Endothelial cell of umbilical vein (primary cell): ENCODE measurements around the gene HTRA3. TPM values are rescaled to one million over a fixed set of nuclear protein-coding genes. Genes with fewer than 3 reads are reported as not detected.

Experiments used
- BruUV-seq: library from RNA; stranded (reverse); fragments of 400-500 nt; replicated peaks from 2 replicates; lab custom pipeline; 2021; lab: Mats Ljungman, UMichigan
- CTCF ChIA-PET: fragments of 300-600, 350-600 bp; sonication (Branson Sonifier 250); formaldehyde crosslinking; loops from one replicate; lab custom pipeline; 2021; ENCODE audit warnings: antibody characterized with exemption, inconsistent platforms; lab: Charles Lee
- POLR2A ChIA-PET: fragments of 300-600, 350-600 bp; sonication (Branson Sonifier 250); formaldehyde crosslinking; loops from one replicate; lab custom pipeline; 2021; ENCODE audit warnings: antibody characterized with exemption, inconsistent platforms; lab: Charles Lee
- DNase-seq: peaks from one replicate; pipeline ENCODE4 v3.0.0-alpha.2; 2011; ENCODE audit warnings: low read depth, low spot score
- FAIRE-seq: peaks from 2 replicates; lab custom pipeline; 2011; peaks lifted over from hg19 to GRCh38; lab: Jason Lieb, UNC
- H2AFZ ChIP-seq: 2 replicates; pipeline ENCODE4 v1.6.0; 2012; ENCODE audit warnings: low read depth, low read length, control low read depth, inconsistent platforms
- H3K27ac ChIP-seq: 2 replicates; pipeline ENCODE4 v1.5.1; 2011; ENCODE audit warnings: low read depth, mild to moderate bottlenecking, control low read depth, low read length, moderate library complexity; ENCODE audit not compliant: insufficient read depth
- H3K27me3 ChIP-seq, 2 experiments: 2 replicates each; pipeline versions ENCODE4 v1.6.0 to v1.6.1; 2011; ENCODE audit warnings: low read length in 2 of 2, mixed read lengths in 1 of 2; ENCODE audit not compliant: control insufficient read depth in 2 of 2, insufficient read depth in 2 of 2
- H3K36me3 ChIP-seq, 2 experiments: 2 replicates in 1 of 2; 3 replicates in 1 of 2; pipeline ENCODE4 v1.5.1; 2011; ENCODE audit warnings: low read length in 2 of 2, mild to moderate bottlenecking in 1 of 2, moderate library complexity in 1 of 2; ENCODE audit not compliant: control insufficient read depth in 2 of 2, insufficient read depth in 2 of 2; ENCODE audit errors: extremely low read depth in 1 of 2
- H3K4me1 ChIP-seq: 3 replicates; pipeline ENCODE4 v1.5.1; 2011; ENCODE audit warnings: mild to moderate bottlenecking, low read length; ENCODE audit not compliant: control insufficient read depth, insufficient read depth; ENCODE audit errors: extremely low read depth
- H3K4me2 ChIP-seq: 2 replicates; pipeline ENCODE4 v1.6.1; 2011; ENCODE audit warnings: low read length, control low read depth, mixed read lengths; ENCODE audit not compliant: insufficient read depth
- H3K4me3 ChIP-seq, 3 experiments: fragments of 200-600 bp in 1 of 3; sonication (generic), shearing (Covaris generic) in 1 of 3; replicated peaks in 1 of 3; 2 replicates each; pipeline ENCODE4 v1.5.1; 2011 to 2016; ENCODE audit warnings: control low read depth in 3 of 3, low read length in 3 of 3, mild to moderate bottlenecking in 2 of 3, inconsistent platforms in 1 of 3, low read depth in 1 of 3, moderate library complexity in 1 of 3; ENCODE audit not compliant: insufficient read depth in 1 of 3
- H3K79me2 ChIP-seq: 2 replicates; pipeline ENCODE4 v1.6.0; 2012; ENCODE audit warnings: low read length, inconsistent platforms; ENCODE audit not compliant: control insufficient read depth, insufficient read depth
- H3K9ac ChIP-seq: replicated peaks from 2 replicates; pipeline ENCODE3; 2011; ENCODE audit warnings: low read length, control low read depth; ENCODE audit not compliant: insufficient read depth; ENCODE audit errors: extremely low read depth
- H3K9me1 ChIP-seq: replicated peaks from 3 replicates; pipeline ENCODE4 v1.6.0; 2011; ENCODE audit warnings: mild to moderate bottlenecking, low read length; ENCODE audit not compliant: control insufficient read depth, insufficient read depth; ENCODE audit errors: extremely low read depth
- H3K9me3 ChIP-seq: replicated peaks from 2 replicates; pipeline ENCODE4 v1.5.1; 2012; ENCODE audit warnings: low read length, inconsistent platforms; ENCODE audit not compliant: control insufficient read depth, insufficient read depth
- H4K20me1 ChIP-seq: replicated peaks from 2 replicates; pipeline ENCODE3; 2011; ENCODE audit warnings: mild to moderate bottlenecking, low read length; ENCODE audit not compliant: control insufficient read depth, insufficient read depth; ENCODE audit errors: extremely low read depth
- CTCF ChIP-seq, 2 donors: IDR thresholded peaks; 1 replicate in 1 of 2; 2 replicates in 1 of 2; pipeline ENCODE4 v1.5.1; 2011; ENCODE audit warnings: low read length in 2 of 2, mild to moderate bottlenecking in 2 of 2, moderate library complexity in 2 of 2, control low read depth in 1 of 2, inconsistent platforms in 1 of 2, low read depth in 1 of 2; ENCODE audit not compliant: insufficient read depth in 1 of 2; ENCODE audit errors: extremely low read depth in 1 of 2
- EZH2 ChIP-seq: IDR thresholded peaks from 2 replicates; pipeline ENCODE4 v1.6.1; 2012; ENCODE audit warnings: borderline replicate concordance, low read depth, mild to moderate bottlenecking, moderate library complexity, low read length, inconsistent platforms; ENCODE audit not compliant: severe bottlenecking
- FOS ChIP-seq: IDR thresholded peaks from 2 replicates; pipeline ENCODE4 v1.6.1; 2011; ENCODE audit warnings: mild to moderate bottlenecking, low read length, moderate library complexity, borderline replicate concordance; ENCODE audit not compliant: insufficient read depth
- GATA2 ChIP-seq: IDR thresholded peaks from 2 replicates; pipeline ENCODE4 v1.7.0; 2011; ENCODE audit warnings: low read depth, mild to moderate bottlenecking, moderate library complexity, mixed read lengths, low read length; ENCODE audit not compliant: insufficient read length, insufficient read depth
- JUN ChIP-seq: IDR thresholded peaks from 2 replicates; pipeline ENCODE4 v1.6.1; 2011; ENCODE audit warnings: borderline replicate concordance, low read depth; ENCODE audit not compliant: insufficient read length, insufficient read depth
- MAX ChIP-seq: IDR thresholded peaks from 2 replicates; pipeline ENCODE4 v1.6.1; 2011; ENCODE audit not compliant: insufficient read depth, insufficient read length
- MYC ChIP-seq: IDR thresholded peaks from one replicate; pipeline ENCODE4 v1.6.1; 2011; ENCODE audit warnings: mild to moderate bottlenecking, low read depth, low read length
- POLR2A ChIP-seq: IDR thresholded peaks from 2 replicates; pipeline ENCODE4 v1.6.1; 2012; ENCODE audit warnings: low read depth, mild to moderate bottlenecking, control low read depth, low read length
- POLR2AphosphoS5 ChIP-seq: IDR thresholded peaks from 2 replicates; pipeline ENCODE4 v1.6.1; 2012; ENCODE audit warnings: low read depth, mild to moderate bottlenecking, control low read depth, low read length, moderate library complexity; ENCODE audit not compliant: insufficient read depth
- dilution Hi-C: fragments of 300-500 bp; cut with MboI; formaldehyde crosslinking; loops from one replicate; pipeline ENCODE4 v1.15.0; 2019; ENCODE audit warnings: low sequenced_read_pairs; ENCODE audit not compliant: extremely low pct_ligation_motif_present
- intact Hi-C: fragments of 100-400 bp; cut with micrococcal nuclease; formaldehyde crosslinking; loops from one replicate; pipeline ENCODE4 v1.10.0; 2022
- polyA plus RNA-seq, 4 experiments: library from polyadenylated mRNA; depleted of rRNA in 3 of 4; stranded (reverse) in 3 of 4; unstranded in 1 of 4; fragments of >200 nt; gene quantifications; 2 replicates each; pipeline versions ENCODE4 v1.2.1 to v1.2.3, GENCODE V29; 2011 to 2012; ENCODE audit warnings: missing spikeins in 1 of 4
- total RNA-seq: library from RNA; stranded (reverse); gene quantifications from 2 replicates; pipeline ENCODE4 v1.2.3, GENCODE V29; 2021

HTRA3 gene
- total and polyA plus RNA-seq, 2 donors (not counting 3 experiments of a cell fraction or from before 2014, with no cell fraction given), result 9.0 to 12.0 TPM

GRCh38 chr4:8345053-8345945 is 75.7 kb downstream of the HTRA3 start:
- Histone ChIP-seq H3K9me1 (no peaks in the 10 kb centered on the region), H3K4me3 (no peak overlapping the region), H3K4me2 (no peak overlapping the region), H3K27me3 (peaks cover 0 to 3% of the 10 kb centered on the region in 2 experiments), H3K79me2 (no peaks in the 10 kb centered on the region), H2AFZ (no peak overlapping the region), H4K20me1 (no peaks in the 10 kb centered on the region), H3K9me3 (no peaks in the 10 kb centered on the region), H3K27ac (no peak overlapping the region), H3K36me3 (no peaks in the 10 kb centered on the region), H3K9ac (no peak overlapping the region), H3K4me1 (no peaks in the 10 kb centered on the region)
- dilution Hi-C loops, result no loop called here
- CTCF ChIA-PET, result interaction anchor here (1.2 kb wide), 1 partner anchor 22 kb away, joined by 4 read pairs; no protein-coding TSS in a partner anchor
- FAIRE-seq (no peak), DNase-seq (no peak)
- TF ChIP-seq JUN, result no peak
- BruUV-seq, result no TSS peak
- POLR2A ChIA-PET, result no interaction called here
- intact Hi-C loops, result no loop called here

GRCh38 chr4:8345946-8346814 is 76.6 kb downstream of the HTRA3 start:
- Histone ChIP-seq H3K4me3 (no peak overlapping the region), H3K27me3 (peaks cover 0 to 2% of the 10 kb centered on the region in 2 experiments), H3K9me3 (no peaks in the 10 kb centered on the region), H3K9ac (no peak overlapping the region), H3K27ac (no peak overlapping the region), H3K4me1 (no peaks in the 10 kb centered on the region), H3K36me3 (no peaks in the 10 kb centered on the region), H4K20me1 (no peaks in the 10 kb centered on the region), H3K9me1 (no peaks in the 10 kb centered on the region), H2AFZ (no peak overlapping the region), H3K4me2 (no peak overlapping the region), H3K79me2 (no peaks in the 10 kb centered on the region)
- no peak for FAIRE-seq
- ChIA-PET CTCF (interaction anchor here (1.2 kb wide), 1 partner anchor 23 kb away, joined by 4 read pairs; no protein-coding TSS in a partner anchor), POLR2A (no interaction called here)
- no peak for DNase-seq
- intact Hi-C loops (no loop called here), dilution Hi-C loops (no loop called here)
- BruUV-seq, result no TSS peak
- TF ChIP-seq EZH2, result no peak
- TF ChIP-seq MAX, result no peak
- no peak for TF ChIP-seq FOS
- no peak for TF ChIP-seq JUN
- no peak for TF ChIP-seq POLR2A
- TF ChIP-seq GATA2, result no peak
- TF ChIP-seq CTCF (IDR thresholded peaks at IDR 0.05; ENCODE audit: extremely low read depth in 1 of 2, insufficient read depth in 1 of 2, low read depth in 1 of 2, low read length in 2 of 2), result no peak
- no peak for TF ChIP-seq POLR2AphosphoS5
- no peak for TF ChIP-seq MYC
